HG03097 (cell line): ENCODE measurements around the gene ATP5F1B.

ENCODE experiments used
- ATAC-seq: cut with Tn5 transposase; IDR thresholded peaks from one replicate; pipeline ENCODE4 v1.9.1; 2021; ENCODE audit not compliant: unreplicated experiment, low FRiP score

The ATP5F1B gene

GRCh38 chr12:56626701-56627100 is 19.1 kb downstream of the ATP5F1B start:
- no peak for ATAC-seq

GRCh38 chr12:56622535-56622934 is 23.2 kb downstream of the ATP5F1B start:
- no peak for ATAC-seq

GRCh38 chr12:56616925-56617324 is 28.9 kb downstream of the ATP5F1B start:
- ATAC-seq = no peak

DNA sequence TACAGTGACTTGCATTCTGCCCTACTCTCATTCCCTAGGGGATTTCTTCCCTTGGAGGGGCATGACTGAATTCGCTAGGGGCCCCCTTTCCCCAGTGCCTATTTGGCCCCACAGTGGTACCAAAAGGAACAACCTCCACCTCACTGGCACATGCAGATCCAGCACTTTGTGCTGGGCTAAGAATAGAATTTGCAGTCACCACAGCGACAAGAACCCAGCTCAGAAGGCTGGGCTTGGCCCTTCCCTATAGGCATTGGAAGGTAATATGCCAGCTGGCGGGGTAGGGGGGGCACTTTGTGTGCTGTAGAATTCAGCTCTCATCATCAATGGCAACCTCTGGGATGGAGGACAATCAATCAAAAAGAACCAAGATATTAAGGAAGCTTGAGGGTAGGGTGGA is 29.5 kb downstream of the ATP5F1B start:
- no peak for ATAC-seq

DNA sequence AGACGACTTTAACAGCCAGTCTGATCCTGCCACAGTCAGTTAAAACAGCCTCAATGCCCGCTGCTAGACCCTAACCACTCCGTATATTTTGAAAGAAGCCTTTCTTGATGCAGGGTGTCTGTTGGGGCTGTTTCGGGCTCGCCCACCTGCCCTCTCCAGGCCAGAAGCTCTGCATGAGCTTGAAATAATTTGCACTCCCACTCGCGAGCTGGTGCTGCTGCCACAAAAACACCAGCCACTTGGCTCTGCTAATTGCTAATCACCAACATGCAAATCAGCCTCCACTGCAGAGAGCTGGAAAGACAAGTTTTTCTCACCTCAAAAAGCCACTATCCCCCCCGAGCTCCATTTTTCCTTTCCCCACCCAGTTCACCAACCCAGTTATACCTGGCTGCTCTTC is 31.2 kb downstream of the ATP5F1B start:
- ATAC-seq = no peak

GRCh38 chr12:56604355-56604754 is 41.4 kb downstream of the ATP5F1B start:
- ATAC-seq = no peak

- ATAC-seq = no peak
Observed at GRCh38 chr12:56602239-56602638, 43.5 kb downstream of the ATP5F1B start.

- ATAC-seq = no peak
Observed at GRCh38 chr12:56601503-56601902, 44.3 kb downstream of the ATP5F1B start.

DNA sequence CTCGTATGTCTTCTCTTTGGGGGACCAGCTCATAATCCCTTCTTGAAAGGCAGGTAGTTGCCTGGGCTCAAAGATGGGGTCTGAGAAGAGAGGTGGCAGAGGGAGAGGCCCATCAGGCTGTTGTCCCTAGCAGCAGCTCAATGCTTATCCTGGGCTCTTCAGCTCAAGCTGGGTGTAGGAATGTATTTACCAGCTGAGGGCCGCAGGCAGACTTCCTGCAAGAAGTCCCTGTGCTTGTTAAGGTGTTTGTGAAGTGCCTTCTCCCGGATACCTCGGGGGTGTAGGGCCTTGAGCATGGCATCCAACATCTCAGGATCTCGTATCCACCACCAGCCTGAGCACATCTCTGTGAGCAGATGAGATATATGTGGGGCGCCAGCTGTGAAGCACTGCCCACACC is 45.0 kb downstream of the ATP5F1B start:
- no peak for ATAC-seq

- ATAC-seq = no peak
Observed at GRCh38 chr12:56599797-56600196, 46.0 kb downstream of the ATP5F1B start.

DNA sequence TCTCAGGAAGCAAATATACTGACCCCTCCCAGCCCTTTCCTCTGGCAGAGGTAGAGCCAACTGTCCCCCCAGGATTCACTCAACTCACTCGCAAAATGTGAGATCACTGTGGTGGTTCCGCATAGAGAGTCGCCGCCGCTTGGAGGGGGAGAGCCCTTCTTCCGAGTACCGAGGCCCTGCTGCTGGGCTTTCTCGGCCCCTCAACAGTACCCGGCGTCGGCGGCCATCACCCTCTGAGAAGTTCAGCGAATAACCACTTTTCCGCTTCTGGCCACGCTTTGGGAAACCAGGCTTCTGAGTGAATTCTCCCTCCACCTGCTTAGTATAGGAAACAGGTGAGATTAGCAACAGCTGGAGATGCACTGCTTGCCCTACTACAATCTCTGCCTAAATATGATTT is 46.7 kb downstream of the ATP5F1B start:
- no peak for ATAC-seq

DNA sequence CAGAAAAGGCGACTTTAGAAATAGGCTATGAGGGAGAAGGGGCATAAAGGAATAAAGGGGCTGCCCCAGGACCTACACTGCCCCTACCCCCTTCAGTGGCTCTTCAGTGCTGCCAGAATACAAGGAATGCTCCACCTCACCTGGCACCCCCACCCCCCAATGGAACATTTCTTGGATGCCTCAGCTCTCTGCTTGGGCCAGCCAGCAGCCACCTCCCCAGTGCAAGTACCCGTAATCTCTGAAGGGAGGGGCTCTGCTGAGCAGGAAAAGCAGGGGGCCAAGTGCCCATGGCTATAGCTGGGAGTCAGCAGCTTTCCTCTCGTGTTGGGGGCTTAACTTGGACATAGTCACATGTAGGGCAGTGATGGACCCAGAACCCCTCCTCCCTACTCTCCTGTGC is 49.0 kb downstream of the ATP5F1B start:
- ATAC-seq = no peak

GRCh38 chr12:56593909-56594621 is 51.7 kb downstream of the ATP5F1B start:
- no peak for ATAC-seq

- ATAC-seq = no peak
Observed at GRCh38 chr12:56591961-56592360, 53.8 kb downstream of the ATP5F1B start.

- no peak for ATAC-seq
Observed at GRCh38 chr12:56591126-56591525, 54.7 kb downstream of the ATP5F1B start.

DNA sequence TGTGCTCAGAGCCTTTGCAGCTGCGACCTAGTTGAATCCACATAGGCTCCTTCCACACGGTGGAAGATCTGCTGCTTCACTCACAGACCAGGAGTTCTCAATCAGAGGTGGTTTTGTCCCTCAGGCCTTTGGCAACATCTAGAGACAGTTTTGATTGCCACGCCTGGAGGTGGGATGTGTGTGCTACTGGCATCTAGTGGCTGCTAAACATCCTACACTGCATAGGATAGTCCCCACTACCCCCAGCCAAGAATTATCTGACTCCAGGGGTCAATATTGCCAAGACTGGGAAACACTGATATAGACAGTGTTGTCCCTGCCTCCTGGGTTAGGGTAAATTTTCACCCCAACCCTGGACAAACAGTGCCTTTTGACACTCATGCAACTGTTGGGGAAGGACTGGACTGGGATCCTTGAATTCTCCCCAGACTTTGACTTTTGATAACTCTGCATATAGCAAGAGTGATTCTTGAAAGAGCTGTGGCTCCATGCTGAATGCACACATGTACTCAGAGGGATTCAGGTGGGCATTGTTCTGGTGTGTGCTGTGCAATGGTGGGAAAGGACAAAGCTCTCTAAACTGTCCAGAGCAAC is 55.5 kb downstream of the ATP5F1B start:
- ATAC-seq = no peak

- no peak for ATAC-seq
Observed at GRCh38 chr12:56589783-56590182, 56.0 kb downstream of the ATP5F1B start.
